ENCODE results near the gene CCDC117.
"Not testable (repeated sequence)": the region's sequence is repeated elsewhere in the genome, so short reads cannot be mapped to it uniquely, and the experiment has no call there.

The CCDC117 gene

GRCh38 chr22:28801845-28802594 lies 29.5 kb downstream of the CCDC117 start:
- no peak for DNase-seq (ENCODE audit: low read depth)

- no peak for DNase-seq (ENCODE audit: low read depth)
These were observed 30.2 kb downstream of the CCDC117 start for GRCh38 chr22:28802595-28803123.

- not testable (repeated sequence) for DNase-seq (ENCODE audit: low read depth)
These were observed 32.9 kb downstream of the CCDC117 start for GRCh38 chr22:28805426-28805825.

- DNase-seq (ENCODE audit: low read depth) = no peak
These were observed 36.3 kb downstream of the CCDC117 start for GRCh38 chr22:28808716-28809355.

- no peak for DNase-seq (ENCODE audit: low read depth)
These were observed 38.5 kb downstream of the CCDC117 start for GRCh38 chr22:28810821-28811491.

- DNase-seq (ENCODE audit: low read depth) = no peak
These were observed 40.0 kb downstream of the CCDC117 start for GRCh38 chr22:28812516-28812915.

GRCh38 chr22:28813772-28814518 lies 41.5 kb downstream of the CCDC117 start:
- no peak for DNase-seq (ENCODE audit: low read depth)

- no peak for DNase-seq (ENCODE audit: low read depth)
These were observed 42.6 kb downstream of the CCDC117 start for GRCh38 chr22:28815111-28815510.

- no peak for DNase-seq (ENCODE audit: low read depth)
These were observed 43.2 kb downstream of the CCDC117 start for GRCh38 chr22:28815729-28816128.

DNA sequence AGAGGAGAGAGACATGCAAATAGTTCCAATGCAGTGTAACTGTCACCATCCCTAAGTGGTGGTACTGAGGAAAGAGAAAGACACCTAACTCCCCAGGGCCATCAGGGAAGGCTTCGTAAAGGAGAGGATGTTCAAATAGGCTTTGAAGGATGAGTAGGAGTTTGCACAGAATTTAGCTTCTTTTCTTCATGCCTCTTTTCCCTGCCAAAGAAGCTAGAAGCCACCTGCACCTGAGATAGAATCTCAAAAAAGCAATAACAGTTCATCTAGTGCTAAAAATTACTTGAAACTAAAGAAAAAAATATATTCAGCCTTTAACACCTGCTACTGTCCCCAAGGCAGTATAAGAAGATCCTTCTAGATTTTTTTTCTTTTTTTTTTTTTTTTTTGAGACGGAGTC lies 44.6 kb downstream of the CCDC117 start:
- no peak for DNase-seq (ENCODE audit: low read depth)

GRCh38 chr22:28817919-28818859 lies 45.7 kb downstream of the CCDC117 start:
- no peak for DNase-seq (ENCODE audit: low read depth)

DNA sequence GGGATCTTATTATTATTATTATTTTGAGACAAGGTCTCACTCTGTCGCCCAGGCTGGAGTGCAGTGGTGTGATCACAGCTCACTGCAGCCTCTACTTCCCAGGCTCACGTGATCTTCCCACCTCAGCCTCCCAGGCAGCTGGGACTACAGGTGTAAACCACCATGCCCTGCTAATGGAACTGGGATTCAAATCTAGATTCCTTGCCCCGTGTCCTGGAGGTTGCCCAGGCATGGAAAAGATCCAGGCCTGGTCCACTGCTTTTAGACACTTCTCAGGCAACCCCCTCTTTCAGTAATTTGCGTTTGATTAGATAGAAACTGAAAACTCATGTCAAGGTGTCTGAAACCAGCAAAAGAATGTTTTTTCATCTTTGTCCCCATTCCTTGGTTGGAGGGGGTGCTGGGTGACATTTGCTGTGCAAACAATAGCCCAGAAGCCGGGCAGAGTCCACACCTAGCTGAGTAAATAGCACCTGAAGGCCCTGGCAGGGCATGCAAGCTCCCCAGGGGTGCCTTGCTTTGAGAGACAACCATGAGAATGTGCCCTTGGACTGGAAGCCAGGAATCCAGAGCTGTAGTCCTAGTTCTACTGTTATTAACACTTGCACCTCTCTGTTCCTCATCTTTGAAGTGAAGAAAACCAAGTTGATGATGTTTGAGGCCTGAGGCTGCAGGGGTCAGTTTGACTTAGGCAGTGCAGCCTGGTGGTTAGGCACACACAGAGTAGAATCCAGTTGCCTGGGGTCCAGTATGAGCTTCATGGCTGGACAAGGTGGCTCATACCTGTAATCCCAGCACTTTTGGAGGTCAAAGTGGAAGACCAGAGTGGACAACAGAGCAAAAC lies 47.0 kb downstream of the CCDC117 start:
- DNase-seq (ENCODE audit: low read depth) = no peak

GRCh38 chr22:28820885-28821284 lies 48.4 kb downstream of the CCDC117 start:
- DNase-seq (ENCODE audit: low read depth) = no peak

DNA sequence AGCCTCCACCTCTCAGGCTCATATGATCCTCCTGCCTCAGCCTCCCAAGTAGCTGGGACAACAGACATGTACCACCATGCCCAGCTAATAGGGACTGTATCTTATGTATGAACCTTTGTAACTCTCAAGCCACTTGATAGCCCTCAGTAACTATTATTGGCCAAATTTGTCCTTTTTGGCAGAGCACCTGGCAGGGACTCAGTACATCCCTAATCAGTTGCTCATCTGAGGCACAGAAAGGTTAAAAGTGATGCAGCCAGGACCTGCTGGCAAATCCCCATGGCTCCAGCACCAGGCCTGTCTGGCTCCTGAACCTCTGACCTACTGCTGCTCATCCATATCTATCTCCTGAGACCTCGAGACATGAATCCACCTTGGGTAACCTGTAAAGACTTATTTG lies 49.0 kb downstream of the CCDC117 start:
- no peak for DNase-seq (ENCODE audit: low read depth)

DNA sequence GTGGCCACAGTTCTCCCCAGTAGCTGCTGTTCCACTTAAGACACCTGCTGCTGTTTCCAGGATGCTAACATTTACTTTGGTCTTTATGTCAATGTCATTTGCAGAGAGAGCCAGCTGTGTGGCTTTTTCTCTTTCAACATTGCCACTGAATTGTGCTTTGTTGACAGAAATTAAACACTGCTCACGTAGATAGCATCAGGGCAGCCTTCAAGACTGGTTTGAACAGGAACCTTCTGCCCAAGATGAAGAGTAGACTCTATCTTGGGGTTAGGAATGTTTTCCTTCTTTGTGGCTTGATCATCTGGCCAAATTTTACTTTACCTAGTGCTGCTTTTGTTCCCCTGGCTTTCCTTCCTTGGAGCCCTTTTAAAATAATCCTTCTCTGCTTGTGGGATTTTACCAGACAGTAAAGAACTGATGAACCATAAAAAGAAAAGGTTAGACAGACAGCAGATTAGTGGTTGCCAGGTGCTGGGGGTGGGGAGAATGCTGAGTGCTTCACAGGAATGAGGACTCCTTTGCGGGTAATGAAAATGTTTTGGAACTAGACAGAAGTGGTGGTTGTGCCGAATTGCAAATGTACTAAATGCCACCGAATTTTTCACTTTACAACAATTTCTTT lies 50.5 kb downstream of the CCDC117 start:
- DNase-seq (ENCODE audit: low read depth) = no peak

- not testable (repeated sequence) for DNase-seq (ENCODE audit: low read depth)
These were observed 52.0 kb downstream of the CCDC117 start for GRCh38 chr22:28824455-28824854.

DNA sequence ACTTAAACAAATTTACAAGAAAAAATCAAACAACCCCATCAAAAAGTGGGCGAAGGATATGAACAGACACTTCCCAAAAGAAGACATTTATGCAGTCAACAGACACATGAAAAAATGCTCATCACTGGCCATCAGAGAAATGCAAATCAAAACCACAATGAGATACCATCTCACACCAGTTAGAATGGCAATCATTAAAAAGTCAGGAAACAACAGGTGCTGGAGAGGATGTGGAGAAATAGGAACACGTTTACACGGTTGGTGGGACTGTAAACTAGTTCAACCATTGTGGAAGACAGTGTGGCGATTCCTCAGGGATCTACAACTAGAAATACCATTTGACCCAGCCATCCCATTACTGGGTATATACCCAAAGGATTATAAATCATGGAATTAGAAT lies 53.9 kb downstream of the CCDC117 start:
- not testable (repeated sequence) for DNase-seq (ENCODE audit: low read depth)

DNA sequence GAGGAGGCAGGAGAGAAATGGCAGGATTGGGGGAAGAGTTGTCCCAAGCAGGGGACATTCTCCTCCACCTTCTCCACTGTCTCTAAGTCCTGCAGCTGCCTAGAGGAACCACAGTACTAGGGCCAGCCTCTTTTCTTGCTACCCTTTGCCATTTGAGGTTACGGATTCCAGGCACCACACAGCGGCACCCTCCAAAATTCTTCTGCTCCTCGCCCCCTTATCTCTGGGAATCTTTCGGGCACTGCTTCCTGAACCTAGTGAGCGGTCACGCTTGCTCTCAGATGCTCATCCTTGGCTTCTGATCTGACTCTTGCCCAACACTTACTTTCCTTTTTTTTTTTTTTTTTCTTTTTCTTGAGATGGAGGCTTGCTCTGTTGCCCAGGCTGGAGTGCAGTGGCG lies 54.4 kb downstream of the CCDC117 start:
- no peak for DNase-seq (ENCODE audit: low read depth)

GRCh38 chr22:28829358-28830181 lies 57.1 kb downstream of the CCDC117 start:
- DNase-seq (ENCODE audit: low read depth) = peak; percentile 42
